ENCODE data around the gene UCHL1. TPM values are rescaled to one million over a fixed set of nuclear protein-coding genes. Genes with fewer than 3 reads are reported as not detected.
"Not testable (repeated sequence)": the region's sequence is repeated elsewhere in the genome, so short reads cannot be mapped to it uniquely, and the experiment has no call there.

Gene UCHL1
- total RNA-seq, 1 experiment from 2014 or later = 32.8 TPM

GRCh38 chr4:41258783-41259182 lies 2.1 kb downstream of the UCHL1 start:
- Histone ChIP-seq H3K27ac (no peak overlapping the region), H3K9me3 (replicated peaks) (no peaks in the 10 kb centered on the region), H3K27me3 (replicated peaks) (peaks cover 19% of the 10 kb centered on the region), H3K4me1 (replicated peaks) (peaks cover 10% of the 10 kb centered on the region), H3K4me3 (no peak overlapping the region), H3K36me3 (no peaks in the 10 kb centered on the region)
- peak in 1 of 2 experiments; percentile 18 for DNase-seq (ENCODE audit: low read depth in 1 of 2, low spot score in 2 of 2)

DNA sequence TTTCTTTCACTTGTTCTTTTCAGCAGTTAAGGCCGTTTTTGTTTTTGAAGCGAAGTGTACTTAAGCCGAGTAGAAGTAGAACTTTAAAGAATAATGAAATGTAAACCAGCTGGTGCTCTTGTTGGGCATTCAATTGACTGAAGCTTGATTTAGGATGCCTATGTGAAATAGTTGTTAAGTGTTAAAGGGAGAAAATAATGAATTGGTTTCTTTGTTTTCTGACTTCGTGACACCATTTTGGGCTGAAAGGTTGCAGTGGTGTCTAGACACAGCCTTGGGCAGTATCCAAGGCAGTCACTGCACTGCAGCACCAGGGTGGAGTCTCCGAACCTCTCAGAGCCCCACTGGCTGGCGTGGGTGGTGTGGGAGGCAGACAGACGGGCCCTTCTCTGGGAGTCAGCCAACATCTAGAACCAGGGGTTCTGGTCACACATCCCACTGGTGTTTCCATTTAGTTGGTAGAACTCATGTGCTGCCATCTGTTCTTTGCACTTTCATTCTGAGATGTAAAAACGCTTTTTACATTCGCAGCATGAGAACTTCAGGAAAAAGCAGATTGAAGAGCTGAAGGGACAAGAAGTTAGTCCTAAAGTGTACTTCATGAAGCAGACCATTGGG lies 3.5 kb downstream of the UCHL1 start:
- no peak for DNase-seq (ENCODE audit: low read depth in 1 of 2, low spot score in 2 of 2)
- Histone ChIP-seq H3K36me3 (no peaks in the 10 kb centered on the region), H3K4me1 (replicated peaks) (peaks cover 10% of the 10 kb centered on the region), H3K27me3 (replicated peaks) (peaks cover 19% of the 10 kb centered on the region), H3K27ac (no peak overlapping the region), H3K9me3 (replicated peaks) (no peaks in the 10 kb centered on the region), H3K4me3 (no peak overlapping the region)

DNA sequence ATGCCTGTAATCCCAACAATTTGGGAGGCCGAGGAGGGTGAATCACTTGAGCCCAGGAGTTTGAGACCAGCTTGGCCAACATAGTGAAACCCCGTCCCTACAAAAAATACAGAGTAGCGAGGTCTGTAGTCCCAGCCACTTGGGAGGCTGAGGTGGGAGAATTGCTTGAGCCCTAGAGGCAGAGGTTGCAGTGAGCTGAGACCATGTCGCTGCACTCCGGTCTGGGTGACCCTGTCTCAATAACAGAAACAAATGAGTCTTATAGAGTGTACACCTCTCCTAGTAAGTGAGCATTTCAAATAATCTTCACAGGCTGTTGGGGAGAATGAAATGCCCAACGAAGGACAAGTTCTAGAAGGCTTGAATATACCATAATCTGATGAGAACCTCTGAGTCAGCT lies 5.5 kb downstream of the UCHL1 start:
- H3K36me3 ChIP-seq = no peaks in the 10 kb centered on the region

DNA sequence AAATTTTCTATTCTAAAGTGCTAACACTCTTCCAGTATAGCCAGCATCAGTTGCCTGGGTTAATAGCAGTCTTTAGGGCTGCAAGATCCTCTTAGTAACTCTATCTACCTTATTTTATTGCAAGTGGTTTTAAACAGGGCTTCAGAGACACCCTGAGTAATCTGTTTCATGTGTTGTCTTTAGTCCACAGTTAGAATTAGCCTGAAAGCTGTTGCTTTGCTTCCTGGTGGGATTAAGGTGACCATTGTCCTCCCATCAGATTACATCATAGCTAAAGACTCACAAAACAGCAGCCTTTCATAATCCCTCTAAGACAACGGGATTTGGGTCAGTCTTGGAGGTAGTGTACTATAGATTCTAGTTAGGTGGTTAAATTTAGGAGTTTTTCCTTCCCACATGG lies 7.5 kb downstream of the UCHL1 start:
- Histone ChIP-seq H3K27me3 (replicated peaks) (no peaks in the 10 kb centered on the region), H3K4me1 (replicated peaks) (no peaks in the 10 kb centered on the region), H3K9me3 (replicated peaks) (no peaks in the 10 kb centered on the region), H3K4me3 (no peak overlapping the region), H3K27ac (no peak overlapping the region), H3K36me3 (no peaks in the 10 kb centered on the region)
- DNase-seq (ENCODE audit: low read depth in 1 of 2, low spot score in 2 of 2) = no peak

More for the DNA sequence above, 5.5 kb downstream of the UCHL1 start:
- H3K4me3 ChIP-seq = no peak overlapping the region
- H3K4me1 ChIP-seq (replicated peaks) = peaks cover 4% of the 10 kb centered on the region
- no peak for DNase-seq (ENCODE audit: low read depth in 1 of 2, low spot score in 2 of 2)
- H3K9me3 ChIP-seq (replicated peaks) = no peaks in the 10 kb centered on the region
- peaks cover 2% of the 10 kb centered on the region; the same call in 1 of the 2 replicates for H3K27me3 ChIP-seq (replicated peaks)
- H3K27ac ChIP-seq = no peak overlapping the region

GRCh38 chr4:41267997-41268396 lies 11.3 kb downstream of the UCHL1 start:
- no peak overlapping the region for H3K4me3 ChIP-seq
- no peaks in the 10 kb centered on the region for H3K4me1 ChIP-seq (replicated peaks)
- no peak for DNase-seq (ENCODE audit: low read depth in 1 of 2, low spot score in 2 of 2)
- H3K9me3 ChIP-seq (replicated peaks) = no peaks in the 10 kb centered on the region
- H3K27me3 ChIP-seq (replicated peaks) = no peaks in the 10 kb centered on the region
- H3K36me3 ChIP-seq = no peaks in the 10 kb centered on the region
- no peak overlapping the region for H3K27ac ChIP-seq

DNA sequence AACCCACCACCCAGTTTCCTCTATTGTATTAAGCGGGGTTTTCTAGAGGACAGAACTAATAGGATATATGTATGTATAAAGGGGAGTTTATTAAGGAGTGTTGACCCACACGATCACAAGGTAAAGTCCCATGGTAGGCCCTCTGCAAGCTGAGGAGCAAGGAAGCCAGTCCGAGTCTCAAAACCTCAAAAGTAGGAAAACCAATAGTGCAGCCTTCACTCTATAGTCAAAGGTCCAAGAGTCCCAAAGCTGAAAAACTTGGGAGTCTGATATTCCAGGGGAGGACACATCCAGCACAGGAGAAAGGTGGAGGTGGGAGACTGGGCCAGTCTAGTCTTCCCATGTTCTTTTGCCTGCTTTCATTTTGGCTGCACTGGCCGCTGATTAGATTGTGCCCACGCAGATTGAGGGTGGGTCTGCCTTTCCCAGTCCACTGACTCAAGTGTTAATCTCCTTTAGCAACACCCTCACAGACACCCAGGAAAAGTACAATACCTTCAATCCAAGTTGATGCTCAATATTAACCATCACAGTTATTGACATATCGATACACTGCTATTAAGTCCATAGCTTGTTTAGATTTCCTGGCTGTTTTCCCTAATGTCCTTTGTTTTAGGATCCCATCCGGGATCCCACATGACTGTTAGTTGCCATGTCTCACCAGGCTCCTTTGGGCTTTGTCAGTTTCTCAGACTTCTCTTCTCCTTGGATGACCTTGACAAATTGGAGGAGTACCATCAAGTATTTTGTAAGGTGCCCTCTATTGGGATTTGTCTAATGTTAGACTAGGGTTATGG lies 12.2 kb downstream of the UCHL1 start:
- H3K27ac ChIP-seq = no peak overlapping the region
- no peaks in the 10 kb centered on the region for H3K4me1 ChIP-seq (replicated peaks)

DNA sequence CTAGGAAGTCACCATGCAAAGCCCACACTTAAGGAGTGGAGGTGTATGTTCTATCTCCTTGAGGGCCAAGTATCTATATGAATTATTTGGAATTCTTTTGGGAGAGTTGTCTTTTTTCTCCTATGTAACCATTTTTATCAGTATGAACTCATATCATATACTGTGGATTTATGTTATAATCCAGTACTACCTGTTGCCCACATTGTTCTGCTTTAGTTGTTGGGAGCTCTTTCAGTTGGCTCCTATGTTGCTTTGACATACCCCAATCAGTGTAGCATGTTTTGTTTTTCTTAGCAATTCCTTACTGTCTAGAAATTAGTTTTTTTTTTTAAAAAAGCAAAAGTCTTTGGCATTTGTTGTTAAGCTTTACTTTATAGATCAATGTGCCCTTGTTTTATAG lies 13.0 kb downstream of the UCHL1 start:
- no peaks in the 10 kb centered on the region for H3K36me3 ChIP-seq
- H3K9me3 ChIP-seq (replicated peaks) = no peaks in the 10 kb centered on the region
- H3K4me1 ChIP-seq (replicated peaks) = no peaks in the 10 kb centered on the region
- no peaks in the 10 kb centered on the region for H3K27me3 ChIP-seq (replicated peaks)
- H3K4me3 ChIP-seq = no peak overlapping the region
- DNase-seq (ENCODE audit: low read depth in 1 of 2, low spot score in 2 of 2) = no peak
- no peak overlapping the region for H3K27ac ChIP-seq

More for the DNA sequence above, 12.2 kb downstream of the UCHL1 start:
- H3K4me3 ChIP-seq = no peak overlapping the region
- no peak for DNase-seq (ENCODE audit: low read depth in 1 of 2, low spot score in 2 of 2)
- H3K36me3 ChIP-seq = no peaks in the 10 kb centered on the region
- H3K9me3 ChIP-seq (replicated peaks) = no peaks in the 10 kb centered on the region
- no peaks in the 10 kb centered on the region for H3K27me3 ChIP-seq (replicated peaks)

GRCh38 chr4:41275931-41276330 lies 19.2 kb downstream of the UCHL1 start:
- not testable (repeated sequence) for H3K27me3 ChIP-seq (replicated peaks); H3K9me3 ChIP-seq (replicated peaks); H3K4me1 ChIP-seq (replicated peaks); H3K27ac ChIP-seq; DNase-seq (ENCODE audit: low read depth in 1 of 2, low spot score in 2 of 2); H3K4me3 ChIP-seq; H3K36me3 ChIP-seq

- DNase-seq (ENCODE audit: low read depth in 1 of 2, low spot score in 2 of 2) = no peak
- Histone ChIP-seq H3K36me3 (no peaks in the 10 kb centered on the region), H3K27me3 (replicated peaks) (no peaks in the 10 kb centered on the region), H3K27ac (no peak overlapping the region), H3K4me1 (replicated peaks) (no peaks in the 10 kb centered on the region), H3K4me3 (no peak overlapping the region), H3K9me3 (replicated peaks) (no peaks in the 10 kb centered on the region)
These were observed 23.3 kb downstream of the UCHL1 start for GRCh38 chr4:41280010-41280409.

GRCh38 chr4:41281038-41281634 lies 24.4 kb downstream of the UCHL1 start:
- no peaks in the 10 kb centered on the region for H3K36me3 ChIP-seq
- no peak overlapping the region for H3K27ac ChIP-seq
- H3K4me3 ChIP-seq = no peak overlapping the region
- DNase-seq (ENCODE audit: low read depth in 1 of 2, low spot score in 2 of 2) = peak; percentile 43 to 46
- H3K27me3 ChIP-seq (replicated peaks) = no peaks in the 10 kb centered on the region
- H3K9me3 ChIP-seq (replicated peaks) = no peaks in the 10 kb centered on the region
- H3K4me1 ChIP-seq (replicated peaks) = no peaks in the 10 kb centered on the region

DNA sequence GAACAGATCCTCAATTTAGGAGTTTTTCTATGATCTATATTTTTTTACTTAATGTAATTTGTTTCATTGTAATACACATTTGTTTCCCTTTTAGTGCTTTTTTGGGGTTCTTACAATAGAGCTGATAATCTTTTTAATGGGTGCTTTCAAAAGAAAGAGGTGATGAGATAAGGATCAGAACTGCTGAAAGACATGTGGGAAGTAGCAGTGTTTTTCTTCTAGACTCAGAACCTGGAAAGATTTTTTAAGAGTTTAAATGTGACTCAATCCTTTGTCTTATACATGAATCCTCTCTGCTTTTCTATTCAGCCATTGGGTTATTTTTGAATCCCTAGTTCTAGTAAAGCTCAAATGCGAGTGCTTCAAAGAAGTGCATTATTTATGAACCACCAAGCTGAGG lies 25.6 kb downstream of the UCHL1 start:
- no peaks in the 10 kb centered on the region for H3K27me3 ChIP-seq (replicated peaks)
- no peak overlapping the region for H3K4me3 ChIP-seq
- peaks cover 6% of the 10 kb centered on the region for H3K4me1 ChIP-seq (replicated peaks)
- no peaks in the 10 kb centered on the region for H3K9me3 ChIP-seq (replicated peaks)
- no peak overlapping the region for H3K27ac ChIP-seq
- H3K36me3 ChIP-seq = no peaks in the 10 kb centered on the region
- no peak for DNase-seq (ENCODE audit: low read depth in 1 of 2, low spot score in 2 of 2)

DNA sequence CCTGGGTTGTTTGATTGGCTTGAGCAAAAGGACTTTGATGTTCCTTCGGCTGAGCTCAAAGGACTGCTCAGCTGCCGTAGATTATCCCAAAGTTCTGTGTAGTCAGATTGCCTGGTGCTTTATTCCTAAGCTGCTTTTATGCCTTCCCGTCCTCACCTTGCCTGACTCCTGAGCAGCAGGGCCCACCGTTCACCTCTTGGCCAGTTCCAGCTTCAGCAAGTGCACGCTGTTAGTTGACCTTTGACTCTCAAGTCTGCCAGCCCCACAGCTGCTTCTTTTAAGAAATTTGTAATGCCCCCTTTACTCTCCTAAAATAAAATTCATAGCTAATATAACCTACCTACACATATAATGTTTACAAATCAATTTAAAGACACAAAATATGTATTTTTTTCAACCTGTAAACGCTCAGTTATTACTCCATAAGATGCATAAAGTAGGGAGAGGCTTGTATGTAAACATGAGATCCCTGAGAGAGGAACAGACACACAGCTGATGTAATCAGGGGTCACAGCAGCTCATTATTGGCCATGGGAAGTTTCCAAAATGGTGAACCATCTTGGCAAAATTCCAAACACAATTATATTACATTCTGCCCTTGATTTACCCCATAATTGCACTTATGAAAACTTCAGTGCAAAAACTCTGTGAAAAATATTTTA lies 28.6 kb downstream of the UCHL1 start:
- H3K9me3 ChIP-seq (replicated peaks) = no peaks in the 10 kb centered on the region
- no peaks in the 10 kb centered on the region for H3K36me3 ChIP-seq
- no peak overlapping the region for H3K27ac ChIP-seq
- no peak overlapping the region for H3K4me3 ChIP-seq
- peaks cover 12% of the 10 kb centered on the region for H3K4me1 ChIP-seq (replicated peaks)
- no peak for DNase-seq (ENCODE audit: low read depth in 1 of 2, low spot score in 2 of 2)
- no peaks in the 10 kb centered on the region for H3K27me3 ChIP-seq (replicated peaks)

DNA sequence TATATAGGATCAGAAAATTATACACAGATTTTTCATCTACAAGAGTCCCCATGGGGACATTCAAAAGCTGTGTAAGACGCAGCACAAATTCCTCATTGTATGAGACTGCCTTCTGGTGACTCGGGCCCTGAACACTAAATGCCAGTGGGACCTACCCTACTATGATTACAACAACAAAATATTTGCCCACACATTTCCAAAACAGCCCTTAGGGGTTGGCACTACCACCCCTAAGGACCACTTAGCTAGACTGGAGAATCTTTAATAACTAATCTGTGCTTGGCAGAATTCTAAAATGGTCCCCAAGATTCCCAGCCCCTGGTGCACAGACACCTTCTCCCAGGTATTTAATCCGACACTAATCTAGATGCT lies 29.1 kb downstream of the UCHL1 start:
- no peak for DNase-seq (ENCODE audit: low read depth in 1 of 2, low spot score in 2 of 2)
- no peaks in the 10 kb centered on the region for H3K9me3 ChIP-seq (replicated peaks)
- peaks cover 12% of the 10 kb centered on the region for H3K4me1 ChIP-seq (replicated peaks)
- no peak overlapping the region for H3K4me3 ChIP-seq
- H3K27me3 ChIP-seq (replicated peaks) = no peaks in the 10 kb centered on the region
- no peak overlapping the region for H3K27ac ChIP-seq
- no peaks in the 10 kb centered on the region for H3K36me3 ChIP-seq

DNA sequence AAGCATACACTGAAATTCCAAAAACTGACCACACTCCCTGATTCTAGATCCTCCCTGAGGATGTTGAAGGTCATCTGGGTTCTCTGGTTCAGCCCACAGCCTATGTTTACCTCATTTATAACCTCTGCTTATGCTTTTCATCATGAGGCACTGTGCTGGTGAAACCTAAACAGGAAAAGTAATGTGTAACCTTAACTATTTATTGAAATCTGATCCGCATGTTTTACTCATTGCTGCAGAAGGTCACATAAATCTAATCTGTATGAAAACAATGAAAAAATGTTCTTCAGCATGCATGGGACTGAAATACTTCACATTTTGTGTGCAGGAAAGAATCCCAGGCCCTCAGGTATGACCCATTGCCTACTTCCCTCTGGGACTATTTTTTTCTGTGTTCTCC lies 30.3 kb downstream of the UCHL1 start:
- Histone ChIP-seq H3K27me3 (replicated peaks) (no peaks in the 10 kb centered on the region), H3K4me3 (no peak overlapping the region), H3K4me1 (replicated peaks) (peaks cover 12% of the 10 kb centered on the region), H3K36me3 (no peaks in the 10 kb centered on the region), H3K9me3 (replicated peaks) (no peaks in the 10 kb centered on the region), H3K27ac (no peak overlapping the region)
- DNase-seq (ENCODE audit: low read depth in 1 of 2, low spot score in 2 of 2) = peak in 1 of 2 experiments; percentile 18

All from SJSA1 (cell line).